ENCODE data around the gene SLC24A3. TPM values are rescaled to one million over a fixed set of nuclear protein-coding genes. Genes with fewer than 3 reads are reported as not detected.
A peak's percentile ranks its signal among the peaks of the same experiment; 100 is the strongest.

Gene SLC24A3
- total RNA-seq, 3 donors from 2014 or later, result 4.3 to 34.9 (median 5.7) TPM

DNA sequence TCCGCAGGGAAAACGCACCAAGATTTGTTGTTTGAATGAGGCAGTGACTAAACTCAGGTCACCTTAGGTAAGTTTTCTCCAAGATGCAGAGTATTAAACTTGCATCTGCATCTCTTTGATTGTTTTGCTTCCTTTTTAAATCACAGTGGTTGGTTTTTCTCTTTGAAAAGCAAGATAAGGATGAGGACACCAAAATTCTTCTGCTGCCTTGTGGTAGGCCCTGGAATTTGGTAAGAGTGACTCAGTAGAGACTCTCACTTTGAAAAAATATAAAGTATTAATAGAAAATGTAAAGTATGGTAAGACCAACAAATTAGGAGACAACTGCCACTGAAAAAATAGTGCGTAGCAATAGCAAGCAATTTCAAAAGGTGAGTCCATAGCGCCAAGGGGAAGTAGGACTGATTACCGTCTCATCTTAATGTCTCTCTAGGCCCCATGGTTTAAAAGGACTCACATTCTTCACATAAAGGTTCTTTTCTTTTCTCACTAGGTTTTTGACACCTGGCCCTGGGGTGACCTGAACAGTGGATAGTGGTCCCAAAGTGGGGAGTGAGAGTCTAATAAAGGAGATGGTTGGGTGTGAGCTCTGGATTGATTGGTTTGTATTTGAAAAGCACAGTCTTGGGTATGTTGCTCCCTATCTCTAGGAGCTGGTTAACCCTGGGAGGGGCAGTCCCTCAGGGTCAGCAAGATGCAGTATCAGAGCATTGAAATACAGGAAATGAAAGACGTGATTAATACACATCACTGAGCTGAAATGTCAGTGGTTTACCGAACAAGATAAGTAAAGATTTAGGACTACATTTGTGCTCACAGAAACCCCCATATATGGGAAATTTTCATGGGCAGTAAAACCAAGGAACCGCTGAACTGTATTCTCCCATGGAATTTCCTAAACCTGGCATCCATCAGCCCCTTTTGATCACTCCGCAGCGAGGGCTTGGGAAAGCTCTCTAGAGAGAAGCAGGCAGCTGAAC is 221.2 kb downstream of the SLC24A3 start:
- TF ChIP-seq, protein P1, sequence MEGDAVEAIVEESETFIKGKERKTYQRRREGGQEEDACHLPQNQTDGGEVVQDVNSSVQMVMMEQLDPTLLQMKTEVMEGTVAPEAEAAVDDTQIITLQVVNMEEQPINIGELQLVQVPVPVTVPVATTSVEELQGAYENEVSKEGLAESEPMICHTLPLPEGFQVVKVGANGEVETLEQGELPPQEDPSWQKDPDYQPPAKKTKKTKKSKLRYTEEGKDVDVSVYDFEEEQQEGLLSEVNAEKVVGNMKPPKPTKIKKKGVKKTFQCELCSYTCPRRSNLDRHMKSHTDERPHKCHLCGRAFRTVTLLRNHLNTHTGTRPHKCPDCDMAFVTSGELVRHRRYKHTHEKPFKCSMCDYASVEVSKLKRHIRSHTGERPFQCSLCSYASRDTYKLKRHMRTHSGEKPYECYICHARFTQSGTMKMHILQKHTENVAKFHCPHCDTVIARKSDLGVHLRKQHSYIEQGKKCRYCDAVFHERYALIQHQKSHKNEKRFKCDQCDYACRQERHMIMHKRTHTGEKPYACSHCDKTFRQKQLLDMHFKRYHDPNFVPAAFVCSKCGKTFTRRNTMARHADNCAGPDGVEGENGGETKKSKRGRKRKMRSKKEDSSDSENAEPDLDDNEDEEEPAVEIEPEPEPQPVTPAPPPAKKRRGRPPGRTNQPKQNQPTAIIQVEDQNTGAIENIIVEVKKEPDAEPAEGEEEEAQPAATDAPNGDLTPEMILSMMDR (IDR thresholded peaks at IDR 0.05), result no peak
- intact Hi-C loops (cut with DNase I, micrococcal nuclease), result no loop called here
- Histone ChIP-seq H3K4me1 (ENCODE audit: low read depth) (no peaks in the 10 kb centered on the region), H3K4me3 (no peak overlapping the region), H3K9me3 (no peaks in the 10 kb centered on the region), H3K36me3 (ENCODE audit: low read depth) (no peaks in the 10 kb centered on the region)
- no peak for ATAC-seq
- DNase-seq, result no peak

DNA sequence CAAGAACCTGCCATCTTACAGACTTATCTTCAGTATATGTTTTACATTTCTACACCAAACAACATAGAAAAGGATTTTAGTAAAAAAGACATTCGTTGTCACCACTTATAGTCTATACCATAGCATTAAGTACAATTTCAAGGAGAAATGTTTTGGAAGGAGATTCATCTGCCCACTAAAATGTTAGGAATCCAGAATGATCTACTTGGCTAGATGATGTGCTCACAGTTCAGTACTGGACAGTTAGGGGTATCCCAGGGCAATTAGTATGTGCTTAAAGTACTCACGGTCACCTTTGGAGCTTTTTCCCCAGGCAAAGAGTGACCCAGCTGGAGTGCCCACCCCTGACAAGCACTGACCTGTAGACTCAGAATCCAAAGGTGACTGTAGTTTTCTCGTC is 222.9 kb downstream of the SLC24A3 start:
- ATAC-seq, result no peak
- no peaks in the 10 kb centered on the region for H3K9me3 ChIP-seq
- no peak overlapping the region for H3K4me3 ChIP-seq
- DNase-seq, result no peak
- intact Hi-C loops (cut with DNase I, micrococcal nuclease), result no loop called here
- no peaks in the 10 kb centered on the region for H3K36me3 ChIP-seq (ENCODE audit: low read depth)
- TF ChIP-seq, protein P1 (IDR thresholded peaks at IDR 0.05), result no peak
- H3K4me1 ChIP-seq (ENCODE audit: low read depth), result no peaks in the 10 kb centered on the region

DNA sequence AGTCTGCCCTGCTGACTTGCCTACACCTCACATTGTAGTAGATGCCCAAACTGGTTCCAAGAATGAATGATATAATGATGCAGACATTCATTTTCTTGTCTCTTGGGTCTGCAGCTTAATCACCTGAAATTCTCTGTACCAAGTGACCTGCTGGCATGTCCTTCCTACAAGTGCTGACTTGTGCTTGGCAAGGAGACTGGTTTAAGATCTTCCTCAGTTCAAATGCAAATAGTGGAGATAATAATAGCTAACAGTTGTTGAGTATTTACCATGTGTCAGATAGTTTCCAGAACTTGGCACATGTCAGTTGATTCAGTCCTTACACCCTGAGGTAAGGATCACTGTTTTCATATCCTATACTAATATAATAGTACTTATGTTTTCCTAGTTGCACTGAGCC is 223.4 kb downstream of the SLC24A3 start:
- Histone ChIP-seq H3K36me3 (ENCODE audit: low read depth) (no peaks in the 10 kb centered on the region), H3K9me3 (no peaks in the 10 kb centered on the region), H3K4me1 (ENCODE audit: low read depth) (no peaks in the 10 kb centered on the region), H3K4me3 (no peak overlapping the region)
- no peak for ATAC-seq
- TF ChIP-seq, protein P1 (IDR thresholded peaks at IDR 0.05), result no peak
- DNase-seq, result no peak
- intact Hi-C loops (cut with DNase I, micrococcal nuclease), result no loop called here

- H3K36me3 ChIP-seq (ENCODE audit: low read depth), result no peaks in the 10 kb centered on the region
- intact Hi-C loops (cut with DNase I, micrococcal nuclease), result no loop called here
- no peaks in the 10 kb centered on the region for H3K4me1 ChIP-seq (ENCODE audit: low read depth)
- TF ChIP-seq, protein P1 (IDR thresholded peaks at IDR 0.05), result no peak
- ATAC-seq (no peak), DNase-seq (no peak)
- H3K9me3 ChIP-seq, result peaks cover 4% of the 10 kb centered on the region
- no peak overlapping the region for H3K4me3 ChIP-seq
Measured at GRCh38 chr20:19438488-19438887, 226.0 kb downstream of the SLC24A3 start.

DNA sequence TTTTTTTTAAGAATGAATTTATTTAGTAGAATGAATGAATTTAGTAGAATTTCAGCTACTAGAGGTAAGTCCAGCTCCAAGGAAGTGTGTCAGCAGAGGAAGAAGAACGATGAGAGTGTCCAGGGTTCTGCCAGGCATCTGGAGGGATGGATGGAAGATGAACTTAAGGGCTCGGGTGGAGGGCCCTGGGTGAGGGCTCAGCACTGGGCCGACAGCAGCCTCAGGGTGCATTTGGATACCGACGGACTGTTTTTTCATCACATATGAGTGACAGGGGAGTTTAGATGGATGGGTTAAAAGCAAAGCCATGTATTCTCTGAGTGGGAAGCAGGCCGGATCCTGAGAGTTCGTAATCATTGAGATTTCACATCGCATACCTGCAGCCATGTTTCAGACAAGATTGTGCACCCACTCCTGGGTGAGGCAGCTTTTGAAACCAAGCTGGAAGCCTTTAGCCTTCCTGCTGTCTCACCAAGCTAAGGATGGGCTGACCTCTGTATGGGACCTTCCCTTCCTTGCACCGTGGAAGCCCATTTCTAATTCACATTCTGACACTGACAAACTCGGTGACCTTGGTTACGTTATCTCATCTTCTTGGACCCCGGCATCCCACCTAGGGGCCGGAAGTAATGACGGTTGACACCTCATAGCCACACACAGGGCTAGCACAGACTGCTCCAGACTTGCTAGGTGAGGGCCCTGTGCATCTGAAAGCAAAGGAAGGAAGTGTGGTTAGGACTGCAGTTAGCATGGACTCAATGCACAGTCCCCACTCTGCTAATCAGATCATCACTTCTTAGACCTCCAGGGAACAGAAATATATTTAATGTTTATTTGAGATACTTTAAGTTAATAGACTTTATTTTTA is 228.5 kb downstream of the SLC24A3 start:
- intact Hi-C loops (cut with DNase I, micrococcal nuclease), result no loop called here
- ATAC-seq (peak; percentile 31), DNase-seq (no peak)
- no peak overlapping the region for H3K4me3 ChIP-seq
- peaks cover 8% of the 10 kb centered on the region for H3K9me3 ChIP-seq
- no peaks in the 10 kb centered on the region for H3K36me3 ChIP-seq (ENCODE audit: low read depth)
- TF ChIP-seq, protein P1 (IDR thresholded peaks at IDR 0.05), result no peak
- H3K4me1 ChIP-seq (ENCODE audit: low read depth), result no peaks in the 10 kb centered on the region
